Heart left ventricle (tissue), 13 donors: ENCODE measurements around the gene CTSF.

ENCODE experiments used
- CTCF ChIP-seq, 12 donors: fragments of 200-600 bp; sonication (generic) in 4 of 12; IDR thresholded peaks; one replicate each; pipeline versions ENCODE4 v1.5.0 to v1.8.0; 2018 to 2022; ENCODE audit warnings: antibody characterized with exemption in 12 of 12, mild to moderate bottlenecking in 5 of 12
- POLR2A ChIP-seq, 2 donors: fragments of 450-650 bp; IDR thresholded peaks; one replicate each; pipeline ENCODE4 v1.6.1; 2017; ENCODE audit warnings: antibody characterized with exemption in 2 of 2, mild to moderate bottlenecking in 2 of 2, moderate library complexity in 2 of 2
- donor health status: ischemic (EF 13 %, LVEDD 7.1; RV severe dilation, severe dysfunction).
- donor health status: DM: no; HTN: yes; CAD: no.
- donor health status: DM: no; HTN: no; CAD: no.
- donor health status: ischemic (EF 25% LVEDD 6.9; RV normal size, moderate dysfunction).
- donor health status: ischemic (EF 25% LVEDD 5.7; RV mildly dilated, moderate dysfunction).
- donor health status: ischemic (EF 35%, LVEDD 5.7; RV mildly dilated, moderate dysfunction).
- donor health status: nonischemic (EF 11% LVEDD 7.7; RV severe dilation, severe dysfunction).
- donor health status: DM: yes; HTN: yes; CAD: no.
- donor health status: PGD.
- donor health status: ischemic (EF 29% LVEDD 5.4; RV normal size, mild dysfunction).
- donor health status: nonischemic (EF 23%, LVEDD 6.1; RV moderate dilation, normal function).

DNA sequence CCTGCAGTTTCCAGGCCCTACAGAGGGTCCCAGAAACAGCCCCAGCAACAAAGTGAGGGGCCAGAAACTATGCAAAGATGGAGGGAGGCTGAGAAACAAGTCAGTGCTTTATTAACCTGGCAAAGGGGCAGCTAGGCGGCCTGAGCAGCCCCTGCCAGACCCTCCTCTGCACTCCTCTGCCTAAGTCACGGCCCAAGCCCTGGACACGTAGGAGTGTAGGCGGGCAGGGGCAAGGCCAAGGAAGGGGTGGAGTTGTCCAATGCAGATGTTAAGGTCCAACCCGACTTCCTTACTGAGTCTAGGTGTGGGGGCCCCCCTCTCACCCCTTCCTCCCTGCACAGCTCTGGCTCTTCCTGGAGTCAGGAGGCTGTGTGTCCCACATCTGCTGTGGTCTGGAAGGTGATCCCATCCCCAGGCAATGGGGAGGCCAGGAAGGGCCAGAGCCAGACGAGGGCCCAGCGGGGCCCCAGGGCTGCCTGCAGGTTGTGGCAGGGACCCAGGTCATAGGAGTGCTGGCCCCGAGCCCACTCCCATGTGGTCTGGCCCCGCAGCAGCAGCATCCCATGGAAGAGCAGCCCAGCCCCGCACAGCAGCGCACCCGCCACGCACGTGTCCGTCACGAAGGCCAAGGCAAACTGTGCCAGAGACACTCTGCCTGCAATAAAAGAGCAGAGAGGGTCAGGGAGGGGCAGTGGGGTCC lies 29.1 kb downstream of the CTSF start:
- TF ChIP-seq CTCF (IDR thresholded peaks at IDR 0.05) (no peak), POLR2A (IDR thresholded peaks at IDR 0.05) (no peak)
